Stimulated activated CD4-positive, alpha-beta T cell treated with anti-CD3 and anti-CD28 coated beads, TNF-alpha, amount 100 ng/mL, for 1 hour (primary cell): ENCODE results near the gene ENAH.

ENCODE experiments used
- DNase-seq, 3 donors: peaks; one replicate each; pipeline ENCODE4 v3.0.0-alpha.2; 2020; ENCODE audit warnings: low read depth in 3 of 3, low spot score in 1 of 3

Gene ENAH

DNA sequence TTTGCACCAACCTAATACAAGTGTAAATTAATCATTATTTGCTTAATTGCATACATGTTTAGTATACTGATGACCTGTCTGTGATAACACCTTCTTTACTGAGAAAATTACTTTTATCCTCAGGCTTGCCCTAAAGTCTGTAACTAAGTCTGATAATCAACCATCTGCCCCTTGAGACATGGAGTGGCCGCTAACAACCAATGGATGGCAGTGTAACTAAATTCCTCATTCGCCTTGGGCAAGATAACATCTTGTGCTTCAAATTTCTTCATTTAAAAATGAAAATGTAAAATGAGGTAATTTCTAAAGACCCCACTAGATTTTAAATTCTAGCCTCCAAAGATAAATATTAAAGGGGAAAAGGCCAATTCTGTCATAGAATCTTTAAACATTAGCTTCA lies 85.1 kb downstream of the ENAH start:
- no peak for DNase-seq

DNA sequence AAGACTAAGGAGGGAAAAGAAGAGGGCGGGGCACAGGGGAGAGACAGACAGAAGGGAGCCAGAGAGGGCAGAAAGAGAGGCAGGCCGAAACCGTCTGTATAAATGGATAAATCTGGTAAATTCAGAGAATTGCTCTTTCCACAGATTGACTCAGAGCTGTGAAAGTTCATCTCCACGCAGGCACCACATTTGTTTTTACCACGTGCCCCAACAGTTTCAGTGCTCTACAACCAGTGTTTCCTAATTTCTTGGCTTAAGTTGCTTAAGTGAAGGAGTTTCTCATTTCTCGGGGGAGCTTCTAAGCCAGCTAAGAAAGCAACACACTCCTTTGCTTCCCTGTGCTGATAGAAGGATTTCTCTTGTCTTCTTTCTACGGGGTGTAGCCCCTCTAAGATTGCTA lies 87.1 kb downstream of the ENAH start:
- no peak for DNase-seq

DNA sequence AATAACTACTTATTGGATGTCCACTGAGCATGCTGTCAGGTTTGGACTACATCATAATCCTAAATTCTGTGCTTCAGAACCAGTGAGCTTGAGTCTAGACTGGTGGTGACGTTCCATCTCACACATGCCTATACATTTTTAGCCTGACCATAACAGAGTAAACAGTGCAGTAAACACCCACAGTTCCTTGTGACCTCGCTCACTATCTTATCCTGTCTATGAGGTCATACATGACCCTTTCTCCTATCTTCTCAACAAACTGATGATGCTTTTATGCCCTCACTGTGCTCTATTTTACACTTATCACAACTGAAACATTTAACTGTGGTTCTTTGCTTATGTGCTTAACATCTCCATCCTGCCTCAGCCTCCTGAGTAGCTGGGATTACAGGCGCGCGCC lies 91.2 kb downstream of the ENAH start:
- no peak for DNase-seq

DNA sequence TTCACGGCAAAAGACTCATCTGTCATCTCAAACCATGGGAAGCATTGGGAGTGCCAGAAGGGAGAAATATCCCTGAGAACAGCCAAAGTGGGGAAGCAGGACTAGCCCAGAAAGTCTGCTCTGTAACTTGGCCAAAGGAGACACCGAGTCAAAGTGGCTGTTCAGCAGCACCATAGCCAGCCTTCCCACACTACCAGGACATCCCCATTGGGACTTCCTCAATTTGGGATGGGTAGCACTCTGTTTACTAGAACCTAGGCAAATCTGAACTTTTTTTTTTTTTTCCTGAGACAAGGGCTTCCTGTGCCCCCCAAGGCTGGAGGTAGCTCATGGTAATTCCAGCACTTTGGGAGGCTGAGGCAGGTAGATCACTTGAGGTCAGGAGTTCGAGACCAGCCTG lies 93.0 kb downstream of the ENAH start:
- no peak for DNase-seq

DNA sequence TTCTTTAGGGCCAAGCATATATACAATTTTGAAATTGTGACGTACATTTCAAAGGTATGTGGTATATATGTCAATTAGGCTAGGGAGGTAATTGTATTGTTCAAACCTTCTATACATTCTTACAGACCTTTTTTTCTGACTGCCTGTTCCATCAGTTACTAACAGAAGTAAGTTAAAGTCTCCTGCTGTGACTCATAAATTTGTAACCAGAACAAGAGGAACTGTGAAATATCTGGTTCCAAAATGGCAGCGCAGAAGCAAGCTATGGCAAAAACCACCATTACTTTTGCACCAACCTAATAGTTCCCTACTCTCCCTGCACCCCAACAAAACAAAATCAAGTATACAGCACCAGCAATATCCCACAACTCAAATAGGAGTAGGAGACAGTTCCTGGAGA lies 93.6 kb downstream of the ENAH start:
- no peak for DNase-seq

DNA sequence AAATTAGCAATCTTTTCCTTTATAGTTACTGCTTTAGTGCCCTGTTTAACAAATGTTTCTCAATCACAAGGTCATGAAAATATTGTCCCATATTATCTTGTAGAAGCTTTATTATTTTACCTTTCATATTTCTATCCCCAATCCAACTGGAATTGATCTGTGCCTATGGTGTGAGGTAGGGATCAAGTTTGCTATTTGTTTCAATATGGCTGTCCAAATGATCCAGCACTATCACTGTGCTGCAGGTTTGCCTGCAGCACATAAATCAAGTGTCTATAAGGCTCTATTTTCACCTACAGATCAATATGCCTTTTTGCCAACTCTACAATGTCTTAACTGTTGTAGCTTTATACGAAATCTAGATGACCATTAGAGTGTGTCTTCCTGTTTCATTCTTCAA lies 96.2 kb downstream of the ENAH start:
- DNase-seq: no peak

DNA sequence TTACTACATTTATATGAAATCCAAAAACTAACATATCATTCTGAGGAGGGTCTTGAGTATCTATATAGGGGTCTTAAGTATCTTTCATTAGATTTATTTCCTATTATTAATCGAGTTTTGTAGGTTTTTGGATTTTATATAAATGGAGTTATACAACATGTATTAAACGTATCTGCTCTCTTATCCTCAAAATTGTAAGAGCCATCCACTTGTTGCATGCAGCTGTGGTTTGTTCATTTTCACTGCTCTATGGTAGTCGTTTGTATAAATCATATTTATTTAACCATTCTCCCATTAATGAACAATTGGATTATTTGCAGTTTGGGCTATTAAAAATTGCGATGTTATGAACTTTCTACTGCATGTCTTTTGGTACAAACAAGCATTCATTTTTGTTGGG lies 97.1 kb downstream of the ENAH start:
- no peak for DNase-seq

DNA sequence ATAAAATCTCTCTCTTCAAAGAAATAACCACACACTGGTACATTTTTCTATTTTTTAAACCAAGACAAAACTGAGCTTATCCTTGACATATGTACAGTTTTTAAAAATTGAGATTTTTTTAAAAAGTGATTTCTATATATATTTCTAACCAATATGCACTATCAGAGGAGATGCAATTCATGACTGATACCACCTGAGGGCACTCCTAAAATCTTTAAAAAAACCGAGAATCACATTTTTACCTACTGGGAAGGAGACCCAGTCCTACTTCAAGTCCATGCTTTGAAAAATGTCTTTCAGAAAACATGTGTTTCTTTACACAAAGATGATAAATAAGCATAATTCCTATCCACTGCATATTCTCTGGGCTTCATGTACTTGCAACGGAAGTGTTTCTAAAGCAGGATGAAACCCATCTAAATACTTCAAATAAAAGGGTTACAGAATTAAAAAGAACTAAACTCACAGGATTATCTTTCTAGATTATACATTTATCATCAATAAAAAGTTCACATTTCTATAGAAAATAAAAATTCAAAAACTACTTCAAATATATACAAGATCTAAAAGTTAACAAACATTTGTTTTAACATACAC lies 98.6 kb downstream of the ENAH start:
- DNase-seq: no peak

DNA sequence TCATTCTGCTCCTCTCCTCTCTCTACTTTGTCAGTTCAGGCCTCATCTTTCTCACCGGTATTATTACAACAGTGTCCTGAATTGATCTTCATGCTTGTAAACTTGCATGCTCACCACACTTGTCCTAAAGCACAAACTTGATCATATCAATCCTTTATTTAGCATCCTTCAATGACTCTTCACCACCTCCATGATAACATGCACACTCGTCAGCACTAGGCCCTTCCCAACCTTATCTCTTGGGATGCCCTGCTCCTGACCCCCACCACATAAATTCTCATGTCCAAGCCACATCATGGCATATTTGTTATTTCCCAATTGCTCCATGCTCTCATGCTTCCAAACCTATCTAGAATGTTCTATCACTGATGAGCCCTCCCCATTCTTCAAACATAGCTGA lies 103.1 kb downstream of the ENAH start:
- no peak for DNase-seq

DNA sequence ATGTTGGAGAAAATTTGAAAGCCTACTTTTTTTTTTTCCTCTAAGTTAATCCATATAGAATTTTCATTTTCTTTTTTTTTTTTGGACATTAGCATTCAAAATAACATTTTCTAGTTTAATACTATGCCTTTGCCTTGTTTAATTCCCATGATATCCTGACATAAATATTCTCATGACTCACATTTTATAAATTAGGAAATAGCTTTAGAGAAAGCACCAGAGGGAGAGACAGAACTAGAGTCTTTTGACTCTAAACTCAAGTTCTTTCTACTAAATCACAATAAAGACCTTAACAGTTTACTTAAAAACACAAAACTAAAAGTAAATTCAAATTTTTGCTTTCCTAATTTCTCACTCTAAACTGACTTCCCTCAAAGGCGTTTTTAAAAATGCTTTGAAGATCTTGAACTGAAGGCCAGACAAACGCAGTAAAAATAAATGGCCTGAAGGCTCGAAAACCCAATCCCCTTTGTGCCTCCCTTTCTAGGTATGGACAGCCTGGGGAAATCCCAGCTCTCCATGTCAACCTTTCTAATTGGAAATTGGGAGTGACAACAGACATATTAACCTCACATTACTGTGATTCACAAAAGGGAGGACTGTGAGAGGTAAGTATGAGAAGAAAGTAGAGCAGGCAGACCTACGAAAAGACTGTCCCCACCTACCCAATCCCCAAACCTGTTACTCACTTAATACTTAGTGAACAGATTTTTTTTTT lies 104.6 kb downstream of the ENAH start:
- DNase-seq: no peak

DNA sequence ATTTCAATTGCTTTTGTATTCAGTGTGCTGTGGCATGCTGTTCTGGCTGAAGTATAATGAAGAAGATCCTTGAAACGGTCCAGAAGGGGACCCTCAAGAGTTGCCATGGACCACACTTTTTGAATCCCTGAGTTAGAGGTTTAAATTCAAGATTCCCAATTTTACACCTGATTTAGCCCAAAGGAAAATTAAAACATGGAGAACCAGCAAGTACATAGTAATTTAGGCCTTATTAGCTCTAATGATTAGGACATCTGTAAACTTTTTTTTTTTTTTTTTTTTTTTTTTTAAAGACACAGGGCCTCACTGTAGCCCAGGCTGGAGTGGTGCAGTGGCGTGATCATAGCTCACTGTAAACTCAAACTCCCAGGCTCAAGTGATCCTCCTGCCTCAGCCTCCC lies 107.3 kb downstream of the ENAH start:
- no peak for DNase-seq

DNA sequence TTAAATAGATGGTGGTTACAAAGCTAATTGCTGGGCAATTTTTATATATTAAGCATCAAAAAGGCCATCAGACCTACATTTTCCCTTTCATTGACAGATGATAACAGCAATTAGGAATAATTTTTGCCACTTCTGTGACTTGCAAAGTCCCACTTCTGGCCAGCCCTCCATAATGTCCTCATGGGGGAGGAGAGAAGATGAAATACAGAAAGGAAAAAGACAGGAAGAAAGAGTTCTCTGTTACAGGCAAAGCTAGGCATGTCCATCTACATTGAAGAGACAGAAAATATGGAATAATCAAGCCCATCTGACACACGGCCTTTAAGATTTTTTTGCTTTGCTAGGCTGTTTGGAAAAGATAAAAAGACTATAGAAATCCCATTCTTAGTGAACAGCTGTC lies 108.0 kb downstream of the ENAH start:
- DNase-seq: no peak

DNA sequence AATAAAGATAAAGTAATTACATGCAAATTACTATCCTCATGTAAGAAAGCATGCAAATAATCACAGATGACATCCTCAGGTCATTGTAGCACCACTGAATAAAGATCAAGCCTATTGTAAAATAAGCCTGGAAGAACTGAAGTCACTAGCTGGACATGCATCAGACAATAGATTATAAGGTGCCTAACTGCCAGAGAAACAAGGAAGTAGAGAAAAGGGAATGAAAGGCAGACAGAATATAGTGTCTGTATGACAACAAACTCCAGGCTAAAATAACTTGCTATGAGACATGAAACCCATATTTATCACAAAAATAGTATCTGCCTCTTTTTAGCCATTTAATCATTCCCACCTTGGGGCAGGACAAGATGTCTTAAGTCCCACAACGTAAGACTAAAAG lies 108.7 kb downstream of the ENAH start:
- DNase-seq: no peak

DNA sequence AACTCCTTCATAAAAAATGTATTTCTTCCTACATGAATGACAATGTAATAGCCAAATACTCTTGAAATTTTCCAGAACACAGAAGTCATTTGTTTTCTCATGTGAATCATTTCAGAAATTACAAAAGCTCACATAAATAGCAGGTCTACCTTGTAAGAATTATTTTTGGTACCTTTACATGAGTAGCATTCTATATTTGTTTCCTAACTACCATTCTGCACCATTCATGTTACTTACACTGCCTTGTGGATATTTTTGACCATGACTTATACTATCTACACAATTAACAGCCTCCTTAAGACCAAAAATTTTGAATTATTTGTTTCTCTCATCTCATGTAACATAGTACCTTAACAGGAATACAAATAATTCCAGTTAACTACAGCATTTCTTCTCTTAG lies 109.6 kb downstream of the ENAH start:
- DNase-seq: no peak

DNA sequence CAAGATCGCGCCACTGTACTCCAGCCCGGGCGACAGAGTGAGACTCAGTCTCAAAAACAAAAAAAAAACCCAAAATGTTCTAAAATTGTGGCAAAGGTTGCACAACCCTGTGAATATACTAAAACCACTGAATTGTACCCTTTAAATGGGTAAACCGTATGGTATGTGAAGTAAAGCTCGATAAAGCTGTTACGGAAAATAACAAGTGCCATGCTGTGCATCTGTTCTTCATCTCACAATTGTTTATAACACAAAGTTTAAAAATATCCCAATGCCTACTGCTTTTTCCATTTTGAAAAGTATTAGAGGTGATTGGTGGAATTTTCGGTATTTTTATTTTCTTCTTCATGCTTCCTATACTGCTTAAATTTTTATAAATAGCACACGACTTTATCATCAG lies 111.5 kb downstream of the ENAH start:
- DNase-seq: no peak

DNA sequence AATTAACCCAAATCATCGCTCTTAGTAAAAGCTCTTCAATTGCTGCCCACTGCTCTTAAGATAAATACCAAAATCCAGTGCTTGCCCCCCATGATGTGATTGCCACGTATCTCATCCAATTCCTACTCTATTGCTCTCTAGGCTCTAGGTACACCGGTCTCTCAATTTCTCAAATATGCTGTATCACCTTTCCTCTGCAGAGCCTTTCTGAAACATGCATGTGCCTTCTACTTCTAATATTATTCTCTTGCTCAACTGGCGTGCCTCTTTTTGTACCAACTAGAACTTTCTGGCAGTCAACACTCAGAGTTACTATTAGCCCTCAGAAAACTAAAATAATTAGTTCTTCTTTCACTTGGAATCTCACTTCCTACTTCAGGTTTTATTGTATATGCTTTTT lies 113.3 kb downstream of the ENAH start:
- DNase-seq: no peak

DNA sequence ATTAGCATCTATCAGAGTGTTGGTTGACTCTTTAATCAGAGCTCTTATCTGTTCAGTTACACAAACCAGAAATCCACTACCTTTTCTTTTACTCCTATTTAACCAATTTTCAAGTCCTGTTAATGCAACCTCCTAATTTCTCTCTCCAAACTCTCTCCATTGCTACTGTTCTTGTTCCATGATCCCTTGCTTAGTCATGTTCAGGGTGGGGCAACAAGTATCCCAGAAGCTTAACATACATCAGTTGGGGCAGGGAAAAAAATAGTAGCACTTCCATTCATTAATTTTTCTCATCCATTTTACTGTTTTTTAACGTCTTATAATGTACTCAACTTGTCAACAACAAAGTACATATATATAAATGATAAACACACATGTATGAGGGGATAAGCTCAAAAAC lies 113.9 kb downstream of the ENAH start:
- DNase-seq: no peak

DNA sequence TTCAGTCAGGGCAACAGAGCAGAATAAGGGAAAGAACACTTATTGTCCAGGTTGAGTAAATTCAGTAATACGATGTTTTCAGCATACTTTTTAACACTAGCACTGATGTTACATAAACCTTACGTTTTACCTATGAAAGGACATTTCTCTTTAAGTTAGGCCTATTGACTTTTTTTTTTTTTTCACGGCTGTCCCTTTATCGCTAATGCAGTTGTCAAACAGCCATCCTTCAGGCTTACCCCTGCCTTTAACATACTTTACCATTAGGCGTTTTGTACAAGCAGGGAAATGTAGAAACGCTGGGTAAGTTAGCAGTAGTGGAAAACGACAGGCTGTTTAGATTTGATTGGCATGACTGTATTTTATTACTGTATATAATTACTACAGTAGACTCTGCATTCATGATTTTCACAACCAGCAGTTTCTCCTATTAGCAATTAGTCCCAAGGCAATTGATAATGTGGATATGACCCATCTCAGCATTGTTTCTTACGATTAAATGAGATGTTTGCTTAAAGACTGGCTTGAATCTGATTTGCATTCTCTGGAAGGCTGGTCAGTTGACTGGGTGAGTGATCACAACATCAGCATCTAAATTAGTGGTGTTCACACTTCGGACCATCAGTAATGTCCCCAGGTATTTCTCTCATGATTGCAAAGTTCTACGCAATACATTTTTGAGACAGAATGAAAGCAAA lies 115.2 kb downstream of the ENAH start:
- DNase-seq: no peak

DNA sequence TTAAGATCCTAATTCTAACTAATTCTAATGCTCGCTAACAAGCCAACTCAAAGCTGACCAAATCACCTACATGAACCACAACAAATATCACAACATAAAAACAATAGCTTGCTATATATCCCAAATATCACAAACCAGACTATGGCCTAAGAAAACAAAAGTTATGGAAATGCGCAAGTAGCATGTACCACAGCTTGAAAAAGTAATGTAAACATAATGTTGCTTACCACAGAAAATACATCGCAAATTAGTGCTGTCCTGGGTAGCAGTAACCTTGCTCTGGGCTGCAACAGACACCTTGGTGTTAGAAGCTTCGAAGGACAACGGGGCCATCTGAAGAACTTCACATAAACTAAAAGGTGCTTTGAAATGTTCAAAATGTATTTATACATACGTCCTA lies 117.6 kb downstream of the ENAH start:
- no peak for DNase-seq

DNA sequence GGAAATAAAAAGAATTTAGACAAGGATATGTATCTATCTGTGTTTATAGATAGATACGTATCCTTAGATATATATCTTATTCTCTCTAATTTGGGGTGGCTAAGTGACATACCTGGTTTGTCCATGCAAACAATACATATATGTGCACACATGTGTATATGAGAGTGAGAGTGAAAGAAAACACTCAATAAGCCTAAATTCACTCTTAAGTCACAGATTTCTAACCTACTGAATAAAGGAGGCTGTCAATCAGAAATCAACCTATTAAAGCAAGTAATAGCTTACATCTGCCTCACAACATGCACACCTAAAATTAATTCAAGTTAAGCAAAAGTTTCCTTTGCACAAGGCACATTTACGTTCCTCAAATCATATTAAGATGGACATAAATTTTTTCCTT lies 118.2 kb downstream of the ENAH start:
- DNase-seq: no peak

DNA sequence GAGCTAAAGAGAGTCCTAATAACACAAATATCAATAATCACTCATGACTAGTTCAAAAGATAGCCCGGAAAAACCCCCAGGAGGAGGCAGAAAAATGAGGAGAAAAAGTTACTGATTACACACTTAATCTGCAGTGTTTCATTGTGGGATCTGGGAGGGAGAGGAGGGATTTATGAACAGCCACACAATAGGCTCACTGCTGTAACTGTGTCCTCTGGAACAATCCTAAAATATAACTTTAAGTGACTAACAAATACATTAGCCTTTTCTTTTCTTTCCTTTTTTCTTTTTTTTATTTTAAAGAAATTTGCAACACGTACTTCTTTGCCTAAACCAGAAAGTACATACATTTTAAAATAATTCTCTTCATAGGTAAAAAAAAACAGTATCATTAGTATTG lies 118.8 kb downstream of the ENAH start:
- no peak for DNase-seq

DNA sequence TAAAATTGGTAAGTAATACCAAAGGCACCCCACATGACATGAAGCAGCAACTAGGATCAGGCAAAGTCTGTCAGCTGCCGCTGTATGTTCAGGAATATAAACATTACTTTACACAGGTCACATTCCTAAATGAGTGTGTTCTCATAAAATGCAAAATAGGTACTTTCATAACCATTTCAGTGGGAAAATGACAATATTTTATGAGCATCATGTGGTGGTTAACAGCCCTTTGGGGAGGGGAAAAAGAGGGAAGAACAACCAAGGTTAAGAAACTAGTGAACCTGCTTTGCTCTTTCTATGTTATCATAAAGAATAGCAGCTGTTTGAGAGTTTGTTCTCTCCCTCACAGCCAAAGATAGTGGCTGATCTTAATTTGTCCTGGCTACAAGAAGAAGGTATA lies 119.7 kb downstream of the ENAH start:
- DNase-seq: no peak
